Pericardium fibroblast (primary cell): Measurements from ENCODE around the gene RFX8. TPM values are rescaled to one million over a fixed set of nuclear protein-coding genes. Genes with fewer than 3 reads are reported as not detected.

ENCODE experiments used
- total RNA-seq: library from RNA; depleted of rRNA; stranded (reverse); fragments of >200 nt; gene quantifications from 2 replicates; pipeline ENCODE4 v1.2.3, GENCODE V29; 2015

Gene RFX8
- total RNA-seq: 0.12 and 2.7 TPM in 2 replicates

DNA sequence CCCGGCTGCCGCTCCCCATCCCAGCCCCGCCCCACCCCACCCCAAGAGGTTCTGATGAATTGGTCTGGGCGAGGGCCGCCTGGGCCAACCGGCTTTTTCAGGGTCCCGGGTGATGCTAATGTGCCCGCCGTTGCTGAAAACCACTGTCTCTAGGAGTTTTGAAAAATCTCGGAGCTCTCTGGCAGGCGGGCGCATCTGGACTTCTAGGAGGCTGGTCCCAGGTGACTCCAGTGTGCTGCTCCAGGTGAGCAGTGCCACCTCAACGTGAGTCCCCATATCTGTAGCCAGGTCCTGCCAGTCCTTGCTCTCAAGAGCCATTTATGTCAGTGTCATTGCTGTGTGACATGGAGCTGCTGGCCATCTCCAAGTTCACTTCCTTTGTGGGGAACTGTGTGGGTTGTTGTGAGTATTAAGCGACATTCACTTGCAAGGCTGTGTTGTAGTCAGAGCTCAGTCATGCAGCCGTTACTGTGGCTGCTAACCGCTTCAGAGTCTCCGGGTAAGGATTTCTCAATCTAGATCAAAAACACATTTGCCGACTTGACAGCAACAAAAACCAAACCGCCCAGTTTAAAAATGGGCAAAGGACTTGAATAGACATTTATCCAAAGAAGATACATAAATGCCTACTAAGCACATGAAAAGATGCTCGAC is at the start of gene RFX8:
Gene RFX8 (minus strand): TSS at position 382 of the 654 bp plus-strand sequence. CDS start 8,264 bp downstream, outside the sequence.

DNA sequence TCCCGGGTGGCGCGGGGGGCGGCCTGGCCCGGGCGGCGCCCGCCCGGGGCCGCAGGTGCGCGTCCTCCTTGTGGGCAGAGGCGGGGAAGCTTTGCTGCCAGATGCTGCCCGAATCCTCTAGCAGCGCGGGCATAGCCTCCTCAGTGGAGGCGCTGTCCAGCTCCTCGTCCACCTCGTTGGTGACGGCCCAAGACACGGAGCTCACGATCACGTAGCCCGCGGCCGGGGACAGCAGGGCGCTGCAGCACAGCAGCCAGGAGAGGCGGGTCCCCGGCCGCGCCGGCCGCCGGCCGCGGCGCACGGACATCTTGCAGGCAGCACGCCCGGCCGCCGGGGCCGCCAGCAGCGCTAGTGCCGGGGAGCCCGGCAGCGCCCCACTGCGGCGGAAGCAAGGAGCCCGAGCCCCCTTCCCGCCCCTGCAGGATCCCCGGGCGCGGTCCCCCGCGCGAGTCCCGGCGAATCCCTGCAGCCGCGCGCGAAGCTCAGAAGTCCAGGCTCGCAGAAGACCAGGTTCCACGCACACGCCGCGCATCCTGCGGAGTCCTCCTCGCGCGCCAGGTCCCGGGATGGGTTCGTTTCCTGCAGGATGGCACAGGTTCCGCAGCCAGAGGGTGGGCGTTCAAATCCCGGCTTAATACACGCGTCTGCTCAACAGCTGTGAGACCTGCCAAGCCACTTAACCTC is 87.6 kb downstream of the RFX8 start, which contains the start of gene CREG2:
Gene CREG2 (minus strand): TSS at position 353 of the 684 bp plus-strand sequence. CDS start 46 bp downstream, at position 307.

Other genes starting within 250 kb of the RFX8 start
- gene CNOT11, start 222.2 kb downstream of the RFX8 start, total RNA-seq: 22.1 and 40.4 TPM in 2 replicates
- 29.4 and 39.4 TPM in 2 replicates for gene RNF149, start 166.4 kb downstream of the RFX8 start, total RNA-seq
- 3.3 TPM in 1 of 2 replicates, not detected in the other for gene CREG2, start 87.6 kb downstream of the RFX8 start, total RNA-seq
- gene MAP4K4, start 222.6 kb upstream of the RFX8 start, total RNA-seq: 67.8 and 115 TPM in 2 replicates